ENCODE data around the gene MYH7B. TPM values are rescaled to one million over a fixed set of nuclear protein-coding genes. Genes with fewer than 3 reads are reported as not detected.

Gene MYH7B
- total RNA-seq, 4 donors from 2014 or later, result 0.07 to 0.78 (median 0.16) TPM

DNA sequence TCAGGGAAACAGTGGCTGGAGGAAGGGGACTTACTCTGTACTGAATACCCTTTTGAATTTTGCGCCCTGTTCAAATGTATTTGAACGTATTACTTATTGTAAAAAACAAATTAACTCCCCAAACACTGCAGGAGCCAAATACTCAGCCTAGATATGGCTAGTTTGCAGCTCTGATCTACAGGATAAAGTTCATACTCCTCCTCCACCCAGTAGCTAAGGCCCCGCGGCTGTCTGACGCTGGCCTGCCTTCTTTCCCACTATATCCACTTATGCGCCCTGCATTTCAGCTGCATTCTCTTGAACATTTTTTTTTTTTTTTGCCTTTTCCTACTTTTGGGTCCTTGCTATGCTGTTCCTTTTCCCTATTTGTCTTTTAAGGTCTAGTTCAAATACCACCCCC is 6.5 kb upstream of the MYH7B start:
- Histone ChIP-seq H3K4me1 (peaks cover 0 to 16% (median 4%) of the 10 kb centered on the region in 3 donors), H3K9me3 (no peaks in the 10 kb centered on the region), H3K27me3 (no peaks in the 10 kb centered on the region), H3K4me3 (no peak overlapping the region), H3K36me3 (peaks cover 0 to 29% of the 10 kb centered on the region in 2 donors), H3K27ac (no peak overlapping the region)
- WGBS, 2 donors (ENCODE audit: low coverage in 1 of 2), result 86 to 90% methylated on average over 6 of the region's 6 CpGs
- TF ChIP-seq EP300 (IDR thresholded peaks at IDR 0.05), result no peak
- TF ChIP-seq, protein P1, sequence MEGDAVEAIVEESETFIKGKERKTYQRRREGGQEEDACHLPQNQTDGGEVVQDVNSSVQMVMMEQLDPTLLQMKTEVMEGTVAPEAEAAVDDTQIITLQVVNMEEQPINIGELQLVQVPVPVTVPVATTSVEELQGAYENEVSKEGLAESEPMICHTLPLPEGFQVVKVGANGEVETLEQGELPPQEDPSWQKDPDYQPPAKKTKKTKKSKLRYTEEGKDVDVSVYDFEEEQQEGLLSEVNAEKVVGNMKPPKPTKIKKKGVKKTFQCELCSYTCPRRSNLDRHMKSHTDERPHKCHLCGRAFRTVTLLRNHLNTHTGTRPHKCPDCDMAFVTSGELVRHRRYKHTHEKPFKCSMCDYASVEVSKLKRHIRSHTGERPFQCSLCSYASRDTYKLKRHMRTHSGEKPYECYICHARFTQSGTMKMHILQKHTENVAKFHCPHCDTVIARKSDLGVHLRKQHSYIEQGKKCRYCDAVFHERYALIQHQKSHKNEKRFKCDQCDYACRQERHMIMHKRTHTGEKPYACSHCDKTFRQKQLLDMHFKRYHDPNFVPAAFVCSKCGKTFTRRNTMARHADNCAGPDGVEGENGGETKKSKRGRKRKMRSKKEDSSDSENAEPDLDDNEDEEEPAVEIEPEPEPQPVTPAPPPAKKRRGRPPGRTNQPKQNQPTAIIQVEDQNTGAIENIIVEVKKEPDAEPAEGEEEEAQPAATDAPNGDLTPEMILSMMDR (IDR thresholded peaks at IDR 0.05), result no peak
- no peak for TF ChIP-seq POLR2AphosphoS5 (IDR thresholded peaks at IDR 0.05)
- TF ChIP-seq POLR2A (IDR thresholded peaks at IDR 0.05), result no peak
- no peak for ATAC-seq

DNA sequence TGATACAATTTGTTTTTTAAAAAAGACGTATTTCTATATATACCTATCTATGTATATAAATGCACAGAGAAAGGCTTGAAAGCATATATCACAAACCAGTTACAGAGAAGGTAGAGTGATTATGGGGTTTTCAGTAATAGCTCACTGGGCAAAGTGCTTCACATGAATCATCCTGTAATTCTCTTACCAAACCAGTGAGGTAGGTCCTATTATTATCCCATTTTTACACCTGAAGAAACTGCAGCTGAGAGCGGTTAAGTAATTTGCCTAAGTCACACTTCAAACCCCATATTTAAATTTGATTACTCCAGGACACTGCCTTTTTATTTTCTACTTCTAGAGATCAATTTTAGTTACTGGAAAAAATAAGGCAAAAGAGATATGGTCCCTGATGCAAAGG is 4.4 kb upstream of the MYH7B start:
- no peaks in the 10 kb centered on the region for H3K27me3 ChIP-seq
- ATAC-seq, result no peak
- TF ChIP-seq, protein P1 (IDR thresholded peaks at IDR 0.05), result no peak
- TF ChIP-seq POLR2AphosphoS5 (IDR thresholded peaks at IDR 0.05) (no peak), EP300 (IDR thresholded peaks at IDR 0.05) (no peak), POLR2A (IDR thresholded peaks at IDR 0.05) (no peak)
- H3K9me3 ChIP-seq, result no peaks in the 10 kb centered on the region
- H3K4me3 ChIP-seq, result no peak overlapping the region
- H3K4me1 ChIP-seq, result peaks cover 0 to 20% (median 3%) of the 10 kb centered on the region in 3 donors
- H3K27ac ChIP-seq, result no peak overlapping the region
- WGBS, 2 donors (ENCODE audit: low coverage in 1 of 2), result 87 to 100% methylated on average over 2 of the region's 2 CpGs
- peaks cover 0 to 20% of the 10 kb centered on the region in 2 donors for H3K36me3 ChIP-seq

DNA sequence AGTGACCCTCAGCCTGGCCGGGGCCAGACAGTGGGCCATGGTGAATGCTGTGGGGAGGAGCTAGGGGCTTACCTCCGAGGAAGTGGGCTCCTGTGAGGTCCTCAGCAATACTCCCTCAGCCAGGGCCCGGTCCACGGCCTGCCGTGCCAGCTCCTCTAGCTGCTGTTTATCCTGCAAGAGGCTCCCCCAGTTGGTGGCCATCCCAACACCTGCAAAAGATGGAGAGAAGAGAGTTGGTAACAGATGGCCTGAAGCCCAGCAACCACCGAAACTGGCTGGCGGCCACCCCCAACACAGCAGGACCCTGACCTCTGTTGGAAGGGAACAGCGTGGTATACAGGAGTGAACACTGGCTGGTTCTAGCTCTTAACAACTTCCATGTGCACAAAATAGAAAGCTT is 4.0 kb upstream of the MYH7B start:
- no peak for ATAC-seq
- peaks cover 0 to 20% of the 10 kb centered on the region in 2 donors for H3K36me3 ChIP-seq
- no peaks in the 10 kb centered on the region for H3K9me3 ChIP-seq
- no peak overlapping the region for H3K4me3 ChIP-seq
- WGBS, 2 donors (ENCODE audit: low coverage in 1 of 2), result 50 to 100% methylated on average over 1 to 2 of the region's 8 CpGs
- H3K27me3 ChIP-seq, result no peaks in the 10 kb centered on the region
- TF ChIP-seq POLR2AphosphoS5 (IDR thresholded peaks at IDR 0.05) (no peak), POLR2A (IDR thresholded peaks at IDR 0.05) (no peak), EP300 (IDR thresholded peaks at IDR 0.05) (no peak)
- TF ChIP-seq, protein P1 (IDR thresholded peaks at IDR 0.05), result no peak
- H3K27ac ChIP-seq, result no peak overlapping the region
- H3K4me1 ChIP-seq, result peaks cover 0 to 20% (median 5%) of the 10 kb centered on the region in 3 donors

DNA sequence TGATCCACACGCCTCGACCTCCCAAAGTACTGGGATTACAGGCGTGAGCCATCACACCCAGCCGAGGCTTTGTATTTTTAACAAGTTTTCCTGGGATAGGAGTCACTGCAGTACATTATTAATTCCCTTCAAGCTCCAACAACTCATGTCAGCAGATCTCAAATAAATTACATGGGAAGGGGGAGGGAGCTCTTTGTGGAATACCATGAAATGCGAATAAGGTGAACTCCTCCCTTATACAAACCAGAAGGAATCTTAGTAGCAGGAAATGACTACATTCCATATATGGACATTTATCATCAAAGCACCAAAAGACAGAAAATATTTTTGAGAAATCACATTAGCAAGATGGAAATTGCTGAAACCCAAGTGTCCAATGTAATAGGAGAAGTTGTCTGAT is 3.0 kb upstream of the MYH7B start:
- H3K27ac ChIP-seq, result no peak overlapping the region
- H3K27me3 ChIP-seq, result no peaks in the 10 kb centered on the region
- WGBS, 2 donors (ENCODE audit: low coverage in 1 of 2), result 60 to 88% methylated on average over 1 of the region's 5 CpGs
- ATAC-seq, result no peak
- H3K36me3 ChIP-seq, result peaks cover 0 to 20% of the 10 kb centered on the region in 2 donors
- H3K4me1 ChIP-seq, result peaks cover 0 to 19% (median 5%) of the 10 kb centered on the region in 3 donors
- H3K9me3 ChIP-seq, result no peaks in the 10 kb centered on the region
- no peak overlapping the region for H3K4me3 ChIP-seq
- TF ChIP-seq, protein P1 (IDR thresholded peaks at IDR 0.05), result no peak
- no peak for TF ChIP-seq POLR2A (IDR thresholded peaks at IDR 0.05)
- TF ChIP-seq POLR2AphosphoS5 (IDR thresholded peaks at IDR 0.05), result no peak
- TF ChIP-seq EP300 (IDR thresholded peaks at IDR 0.05), result no peak

DNA sequence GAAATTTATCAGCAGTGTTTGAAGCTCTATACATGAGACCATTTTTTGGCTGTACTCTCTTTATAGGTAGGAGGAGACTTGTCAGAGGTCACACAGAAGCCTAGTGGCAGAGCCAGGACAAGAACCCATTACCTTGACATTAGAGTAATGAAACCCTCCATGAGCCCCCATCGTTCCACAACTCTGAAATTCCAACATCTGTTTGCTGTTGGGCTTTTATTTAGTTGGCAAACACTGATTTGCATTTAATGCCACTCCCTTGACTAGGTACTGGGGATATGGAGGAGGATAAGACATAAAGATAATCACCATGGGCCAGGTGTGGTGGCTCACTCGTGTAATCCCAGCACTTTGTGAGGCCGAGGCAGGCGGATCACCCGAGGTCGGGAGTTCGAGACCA is 1.7 kb upstream of the MYH7B start:
- Histone ChIP-seq H3K36me3 (peaks cover 0 to 20% of the 10 kb centered on the region in 2 donors), H3K4me3 (no peak overlapping the region), H3K27me3 (no peaks in the 10 kb centered on the region), H3K4me1 (peaks cover 0 to 19% (median 5%) of the 10 kb centered on the region in 3 donors), H3K9me3 (no peaks in the 10 kb centered on the region), H3K27ac (no peak overlapping the region)
- ATAC-seq, result no peak
- WGBS, 2 donors (ENCODE audit: low coverage in 1 of 2), result 60 to 72% methylated on average over 1 to 5 of the region's 7 CpGs
- TF ChIP-seq EP300 (IDR thresholded peaks at IDR 0.05), result no peak

All from gastroesophageal sphincter (tissue), 4 donors.